ENCODE results near the gene UPB1.

Gene UPB1

DNA sequence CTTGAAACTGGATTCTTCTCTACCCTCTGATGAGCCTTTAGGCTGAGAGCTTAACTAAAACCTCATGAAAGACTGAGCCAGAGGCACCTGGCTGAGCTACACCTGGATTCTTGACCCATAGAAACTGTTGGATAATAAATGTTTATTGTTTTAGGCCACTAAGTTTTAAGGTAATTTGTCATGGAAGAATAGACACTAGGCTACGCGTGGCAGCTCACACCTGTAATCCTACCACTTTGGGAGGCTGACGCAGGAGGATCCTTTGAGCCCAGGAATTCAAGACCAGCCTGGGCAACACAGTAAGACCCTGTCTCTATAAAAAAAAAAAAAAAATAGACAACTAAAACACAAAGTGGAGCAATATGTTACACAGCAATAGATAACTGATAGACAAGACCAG lies 29.2 kb upstream of the UPB1 start:
- no peak for DNase-seq (ENCODE audit: insufficient read length, low spot score)
- TF ChIP-seq, protein P1, sequence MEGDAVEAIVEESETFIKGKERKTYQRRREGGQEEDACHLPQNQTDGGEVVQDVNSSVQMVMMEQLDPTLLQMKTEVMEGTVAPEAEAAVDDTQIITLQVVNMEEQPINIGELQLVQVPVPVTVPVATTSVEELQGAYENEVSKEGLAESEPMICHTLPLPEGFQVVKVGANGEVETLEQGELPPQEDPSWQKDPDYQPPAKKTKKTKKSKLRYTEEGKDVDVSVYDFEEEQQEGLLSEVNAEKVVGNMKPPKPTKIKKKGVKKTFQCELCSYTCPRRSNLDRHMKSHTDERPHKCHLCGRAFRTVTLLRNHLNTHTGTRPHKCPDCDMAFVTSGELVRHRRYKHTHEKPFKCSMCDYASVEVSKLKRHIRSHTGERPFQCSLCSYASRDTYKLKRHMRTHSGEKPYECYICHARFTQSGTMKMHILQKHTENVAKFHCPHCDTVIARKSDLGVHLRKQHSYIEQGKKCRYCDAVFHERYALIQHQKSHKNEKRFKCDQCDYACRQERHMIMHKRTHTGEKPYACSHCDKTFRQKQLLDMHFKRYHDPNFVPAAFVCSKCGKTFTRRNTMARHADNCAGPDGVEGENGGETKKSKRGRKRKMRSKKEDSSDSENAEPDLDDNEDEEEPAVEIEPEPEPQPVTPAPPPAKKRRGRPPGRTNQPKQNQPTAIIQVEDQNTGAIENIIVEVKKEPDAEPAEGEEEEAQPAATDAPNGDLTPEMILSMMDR (IDR thresholded peaks at IDR 0.05; ENCODE audit: insufficient read depth, missing control alignments), result no peak
- FAIRE-seq, result no peak

DNA sequence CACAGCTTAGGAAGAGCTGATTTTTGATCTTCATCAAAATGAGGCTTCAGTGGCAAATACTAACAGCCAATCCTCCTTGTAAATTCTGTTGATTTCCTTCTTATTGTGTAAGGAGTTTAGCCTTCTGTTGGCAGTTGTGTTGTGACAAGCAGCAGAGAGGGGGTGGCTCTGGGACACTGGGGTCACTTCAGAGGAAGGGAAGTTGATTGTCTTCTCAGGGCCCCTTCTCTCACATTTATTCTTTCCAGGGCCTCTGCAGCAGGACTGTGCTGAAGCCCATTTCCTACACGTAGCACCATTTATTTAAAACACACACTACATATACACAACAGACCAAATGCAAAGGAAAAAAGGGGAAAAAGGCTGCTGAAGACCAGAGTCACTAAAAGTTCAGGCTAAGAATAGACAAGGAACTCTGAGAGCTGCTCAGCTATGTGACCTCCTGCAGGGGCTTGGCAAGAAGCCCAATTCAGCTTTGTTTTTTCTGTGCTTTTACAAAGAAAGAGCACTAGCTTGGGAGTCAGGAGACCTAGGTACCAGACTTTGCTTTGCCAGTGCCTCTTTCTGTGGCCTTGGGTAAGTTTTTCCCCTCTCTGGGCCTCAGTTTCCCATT lies 28.3 kb upstream of the UPB1 start:
- FAIRE-seq (no peak), DNase-seq (ENCODE audit: insufficient read length, low spot score) (no peak)
- TF ChIP-seq, protein P1 (IDR thresholded peaks at IDR 0.05; ENCODE audit: insufficient read depth, missing control alignments), result no peak

DNA sequence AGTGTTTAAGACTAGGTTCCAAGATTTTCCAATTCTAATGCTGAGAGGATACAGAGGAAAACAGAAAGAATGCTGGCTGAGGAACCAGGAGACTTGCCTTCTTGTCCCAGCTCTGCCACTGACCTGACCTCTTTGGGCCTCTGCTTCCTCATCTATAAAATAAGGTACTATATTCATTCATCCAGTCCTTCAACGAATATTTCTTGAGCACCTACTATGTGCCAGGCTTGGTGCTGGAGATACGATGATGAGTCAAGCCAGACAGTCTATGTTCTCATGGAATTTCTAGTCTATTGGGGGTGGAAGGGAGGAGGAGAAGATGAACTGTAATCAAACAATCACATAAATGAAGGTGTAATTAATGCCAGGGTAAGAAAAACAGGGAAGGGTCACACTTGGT lies 27.8 kb upstream of the UPB1 start:
- no peak for FAIRE-seq

DNA sequence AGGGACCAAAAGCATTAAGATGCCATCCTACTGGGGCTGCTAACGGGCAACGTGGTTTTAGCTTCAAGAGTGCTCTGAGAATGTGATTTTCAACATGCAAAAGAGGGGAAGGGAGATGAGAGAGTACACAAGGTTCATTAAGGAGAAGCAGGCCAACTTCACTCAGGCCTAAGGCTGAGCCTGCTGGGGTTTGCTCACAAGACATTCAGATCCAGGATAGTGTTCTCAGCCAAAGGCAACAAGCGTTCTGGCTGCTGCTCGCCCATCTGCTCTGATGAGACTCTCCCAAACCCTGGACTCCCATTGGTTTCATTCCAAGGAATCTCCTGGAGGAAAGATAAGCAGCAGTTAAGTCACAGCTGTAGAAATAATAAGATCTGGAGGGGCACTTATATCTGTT lies 23.6 kb upstream of the UPB1 start:
- DNase-seq (ENCODE audit: insufficient read length, low spot score), result no peak
- TF ChIP-seq, protein P1 (IDR thresholded peaks at IDR 0.05; ENCODE audit: insufficient read depth, missing control alignments), result no peak
- no peak for FAIRE-seq

More for the DNA sequence above, 27.8 kb upstream of the UPB1 start:
- TF ChIP-seq, protein P1 (IDR thresholded peaks at IDR 0.05; ENCODE audit: insufficient read depth, missing control alignments), result no peak
- DNase-seq (ENCODE audit: insufficient read length, low spot score), result no peak

DNA sequence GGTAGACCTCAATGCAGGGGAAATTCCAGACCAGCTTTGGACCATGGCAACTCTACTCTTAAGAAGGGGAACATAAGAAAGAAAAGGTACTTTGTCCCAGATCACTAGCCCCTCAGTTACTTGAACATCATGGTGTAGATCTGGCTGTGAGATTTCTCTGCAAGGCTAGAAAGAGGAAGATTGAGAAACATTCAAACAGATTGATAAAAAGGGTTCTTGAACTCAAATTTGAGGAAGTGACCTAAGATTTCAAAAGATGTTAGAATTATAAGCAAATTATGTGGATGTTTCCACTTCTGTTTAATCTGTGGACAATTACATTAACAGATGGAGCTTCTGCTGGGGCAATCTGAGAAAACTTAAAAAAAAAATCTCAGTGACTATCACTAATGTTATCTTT lies 21.8 kb upstream of the UPB1 start:
- DNase-seq (ENCODE audit: insufficient read length, low spot score), result no peak
- TF ChIP-seq, protein P1 (IDR thresholded peaks at IDR 0.05; ENCODE audit: insufficient read depth, missing control alignments), result no peak

DNA sequence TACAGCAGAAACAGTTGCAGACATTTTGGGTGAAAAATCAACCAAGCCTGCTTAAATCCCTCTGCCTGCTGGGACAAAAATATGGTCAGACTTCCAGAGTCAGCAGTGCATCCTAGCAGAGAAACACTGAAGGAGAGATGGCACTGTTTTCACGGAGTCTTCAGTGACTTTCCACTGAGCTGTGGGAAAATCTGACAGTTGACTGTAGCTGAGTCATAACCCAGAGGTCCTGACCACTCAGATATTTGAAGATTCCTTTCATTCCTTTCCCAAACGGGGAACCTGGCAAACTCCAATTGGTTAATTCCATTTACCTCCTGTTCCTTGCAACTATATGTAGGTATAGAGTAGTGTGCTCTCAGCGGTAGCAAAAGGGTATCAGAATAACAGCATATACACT lies 20.9 kb upstream of the UPB1 start:
- DNase-seq (ENCODE audit: insufficient read length, low spot score) (no peak), FAIRE-seq (no peak)
- TF ChIP-seq, protein P1 (IDR thresholded peaks at IDR 0.05; ENCODE audit: insufficient read depth, missing control alignments), result no peak

More for the DNA sequence above, 21.8 kb upstream of the UPB1 start:
- no peak for FAIRE-seq

DNA sequence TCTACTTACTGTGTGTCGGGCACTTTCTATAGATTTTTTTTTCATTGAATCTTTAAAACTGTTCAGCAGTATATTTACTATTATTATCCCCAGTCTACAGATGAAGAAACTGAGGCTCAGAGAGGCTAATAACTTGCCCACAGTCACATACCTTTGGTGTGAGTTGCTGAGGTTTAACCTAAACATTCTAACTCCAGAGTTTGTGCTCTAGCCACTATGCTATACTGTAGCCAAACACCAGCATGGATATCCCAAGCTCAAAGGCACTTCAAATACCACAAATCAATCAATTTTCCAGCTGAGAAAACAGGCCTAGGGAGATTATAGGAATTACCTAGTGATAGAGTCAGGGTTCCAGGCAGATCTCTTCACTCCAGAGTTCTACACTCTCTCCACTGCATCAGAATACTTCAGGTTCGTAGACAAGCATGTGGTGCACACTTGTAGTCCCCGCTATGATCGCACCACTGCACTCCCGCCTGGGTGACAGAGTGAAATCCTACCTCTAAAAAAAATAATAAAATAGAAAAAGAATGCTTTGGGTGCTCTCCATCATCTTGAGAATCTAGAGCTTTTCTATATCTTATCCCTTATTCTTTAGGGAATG lies 20.4 kb upstream of the UPB1 start:
- FAIRE-seq (no peak), DNase-seq (ENCODE audit: insufficient read length, low spot score) (no peak)
- TF ChIP-seq, protein P1 (IDR thresholded peaks at IDR 0.05; ENCODE audit: insufficient read depth, missing control alignments), result no peak
